GM18517 (cell line): Measurements from ENCODE around the gene PAK1IP1.
"Not testable (repeated sequence)": the region's sequence is repeated elsewhere in the genome, so short reads cannot be mapped to it uniquely, and the experiment has no call there.

Source experiments
- ATAC-seq: cut with Tn5 transposase; IDR thresholded peaks from one replicate; pipeline ENCODE4 v1.9.1; 2021; ENCODE audit warnings: mild to moderate bottlenecking, moderate library complexity; ENCODE audit not compliant: unreplicated experiment

PAK1IP1 gene

GRCh38 chr6:10690651-10691445 is 3.9 kb upstream of the PAK1IP1 start:
- no peak for ATAC-seq

GRCh38 chr6:10692965-10693538 is 1.7 kb upstream of the PAK1IP1 start:
- no peak for ATAC-seq

- no peak for ATAC-seq
These were observed 400 bp downstream of the PAK1IP1 start for GRCh38 chr6:10695086-10695657.

GRCh38 chr6:10696655-10697054 is 1.9 kb downstream of the PAK1IP1 start:
- ATAC-seq: no peak

GRCh38 chr6:10713962-10714361 is 19.2 kb downstream of the PAK1IP1 start:
- ATAC-seq: no peak

- ATAC-seq: no peak
These were observed 24.7 kb downstream of the PAK1IP1 start for GRCh38 chr6:10719296-10719963.

GRCh38 chr6:10719964-10720264 is 25.1 kb downstream of the PAK1IP1 start:
- ATAC-seq: no peak

GRCh38 chr6:10720265-10720959 is 25.6 kb downstream of the PAK1IP1 start:
- peak; percentile 25 for ATAC-seq

GRCh38 chr6:10720960-10721849 is 26.4 kb downstream of the PAK1IP1 start:
- ATAC-seq: not testable (repeated sequence)

- ATAC-seq: no peak
These were observed 27.2 kb downstream of the PAK1IP1 start for GRCh38 chr6:10721850-10722569.

GRCh38 chr6:10722570-10722819 is 27.7 kb downstream of the PAK1IP1 start:
- no peak for ATAC-seq

GRCh38 chr6:10722820-10723566 is 28.2 kb downstream of the PAK1IP1 start, which contains the start of gene TMEM14C:
Gene TMEM14C, plus strand, starts transcription at chr6:10723070. Its CDS starts 1,544 bp downstream, at chr6:10724614.
- ATAC-seq: peak; percentile 93

- ATAC-seq: no peak
These were observed 28.8 kb downstream of the PAK1IP1 start for GRCh38 chr6:10723567-10723881.

- ATAC-seq: no peak
These were observed 30.3 kb downstream of the PAK1IP1 start for GRCh38 chr6:10725044-10725443.

- no peak for ATAC-seq
These were observed 30.9 kb downstream of the PAK1IP1 start for GRCh38 chr6:10725716-10726115.

GRCh38 chr6:10730254-10730653 is 35.5 kb downstream of the PAK1IP1 start:
- ATAC-seq: no peak

GRCh38 chr6:10733151-10733715 is 38.5 kb downstream of the PAK1IP1 start:
- no peak for ATAC-seq

- ATAC-seq: no peak
These were observed 39.1 kb downstream of the PAK1IP1 start for GRCh38 chr6:10733863-10734262.

- no peak for ATAC-seq
These were observed 42.0 kb downstream of the PAK1IP1 start for GRCh38 chr6:10736731-10737130.
